OCI-LY1 (cell line): Measurements from ENCODE around the gene SPATA12.

ENCODE experiments used
- CTCF ChIP-seq: fragments of 200-600 bp; sonication (generic), shearing (Covaris generic); IDR thresholded peaks from 2 replicates; pipeline ENCODE4 v1.5.1; 2017; ENCODE audit warnings: mild to moderate bottlenecking, antibody characterized with exemption, low read length, moderate library complexity, mixed read lengths
- EZH2 ChIP-seq: fragments of 200-600 bp; sonication (generic), shearing (Covaris generic); IDR thresholded peaks from 2 replicates; pipeline ENCODE4 v1.8.0; 2017; ENCODE audit warnings: borderline replicate concordance, mixed run types, mild to moderate bottlenecking, antibody characterized with exemption, low read length, moderate library complexity, mixed read lengths

GRCh38 chr3:57088503-57088902 lies 28.0 kb downstream of the SPATA12 start:
- TF ChIP-seq CTCF, result no peak
- no peak for TF ChIP-seq EZH2
